HG03103 (cell line): Measurements from ENCODE around the gene RASGEF1C.

ENCODE experiments used
- ATAC-seq: cut with Tn5 transposase; IDR thresholded peaks from one replicate; pipeline ENCODE4 v1.9.1; 2021; ENCODE audit warnings: low read depth; ENCODE audit not compliant: unreplicated experiment

RASGEF1C gene

DNA sequence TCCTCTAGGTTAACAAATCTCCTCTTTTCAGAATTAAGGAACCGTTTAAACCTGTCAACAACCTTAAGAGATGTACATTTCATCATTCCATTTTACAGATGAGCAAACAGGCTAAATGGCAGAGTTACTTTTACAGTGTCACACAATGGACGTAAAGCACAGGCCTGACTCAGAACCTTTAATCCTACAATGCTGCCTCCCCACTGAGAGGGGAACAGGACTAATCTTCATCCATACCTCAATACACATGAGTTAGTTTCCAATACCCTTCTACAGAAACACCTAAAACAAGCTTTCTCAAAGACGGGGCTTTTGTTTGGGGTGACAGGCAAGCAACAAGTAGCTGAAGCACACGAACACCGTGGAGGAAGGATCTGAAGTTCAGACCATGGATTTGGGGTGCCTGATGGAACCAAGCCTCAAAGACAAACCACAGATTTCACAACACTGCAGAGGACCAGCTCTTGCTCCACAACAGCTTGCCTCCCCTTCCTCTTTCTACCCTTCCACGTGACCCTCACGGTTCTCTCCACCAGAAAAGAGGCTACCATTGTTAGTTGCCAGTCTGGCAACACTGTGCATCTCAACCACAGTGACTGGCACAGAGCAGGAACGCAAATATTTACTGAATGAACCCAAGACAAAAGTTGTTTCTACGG, 139.3 kb downstream of the RASGEF1C start:
- ATAC-seq, result no peak

DNA sequence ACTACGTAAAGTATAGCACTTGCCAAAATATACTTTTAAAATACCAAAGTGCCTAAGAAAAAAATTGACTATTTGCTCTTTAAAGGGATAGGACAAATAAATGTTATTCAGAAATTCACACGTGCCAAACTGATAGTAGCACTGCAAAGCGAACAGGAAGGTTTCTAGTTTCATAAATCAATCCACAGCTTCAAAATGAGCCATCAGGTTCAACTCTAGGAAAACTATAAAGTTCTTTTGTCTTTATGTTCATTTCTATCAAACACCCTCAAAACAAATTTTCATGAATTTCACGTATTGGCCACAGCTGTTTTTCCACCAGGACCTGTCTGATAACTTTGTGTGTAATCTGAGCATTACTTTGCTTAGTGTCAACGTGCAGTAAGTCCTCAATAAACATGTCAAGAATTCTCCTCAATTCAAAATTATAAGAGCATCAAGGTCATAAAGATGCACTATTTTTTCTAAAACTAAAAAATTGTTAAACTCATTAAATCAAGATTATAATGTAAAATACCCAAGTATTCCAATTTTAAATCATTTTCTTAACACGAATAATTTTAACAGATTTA, 140.4 kb downstream of the RASGEF1C start:
- no peak for ATAC-seq

GRCh38 chr5:180067986-180068385, 141.0 kb downstream of the RASGEF1C start:
- no peak for ATAC-seq

GRCh38 chr5:180060192-180060591, 148.8 kb downstream of the RASGEF1C start:
- no peak for ATAC-seq

DNA sequence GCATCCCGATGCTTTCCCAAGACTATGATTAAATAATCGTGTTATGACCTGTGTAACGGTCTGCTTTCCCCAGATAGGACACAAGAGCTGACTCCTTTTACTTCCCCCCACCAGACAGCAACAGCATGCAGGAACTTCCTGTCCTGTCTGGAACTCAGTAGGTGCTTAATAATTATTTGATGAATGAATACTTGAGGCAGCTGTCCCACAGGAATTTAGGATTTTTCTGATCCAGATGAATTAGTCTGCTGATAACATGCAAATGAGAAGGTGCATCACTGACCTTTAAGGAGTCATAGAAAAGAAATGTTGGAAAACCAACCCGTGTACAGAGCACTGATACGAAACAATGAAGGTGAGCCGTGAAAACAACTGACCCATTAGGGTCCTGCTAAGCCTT, 149.7 kb downstream of the RASGEF1C start:
- ATAC-seq, result no peak

GRCh38 chr5:180056153-180056552, 152.9 kb downstream of the RASGEF1C start:
- no peak for ATAC-seq

- ATAC-seq, result no peak
These were observed 154.8 kb downstream of the RASGEF1C start for GRCh38 chr5:180054226-180054625.

- no peak for ATAC-seq
These were observed 155.9 kb downstream of the RASGEF1C start for GRCh38 chr5:180053061-180053602.

DNA sequence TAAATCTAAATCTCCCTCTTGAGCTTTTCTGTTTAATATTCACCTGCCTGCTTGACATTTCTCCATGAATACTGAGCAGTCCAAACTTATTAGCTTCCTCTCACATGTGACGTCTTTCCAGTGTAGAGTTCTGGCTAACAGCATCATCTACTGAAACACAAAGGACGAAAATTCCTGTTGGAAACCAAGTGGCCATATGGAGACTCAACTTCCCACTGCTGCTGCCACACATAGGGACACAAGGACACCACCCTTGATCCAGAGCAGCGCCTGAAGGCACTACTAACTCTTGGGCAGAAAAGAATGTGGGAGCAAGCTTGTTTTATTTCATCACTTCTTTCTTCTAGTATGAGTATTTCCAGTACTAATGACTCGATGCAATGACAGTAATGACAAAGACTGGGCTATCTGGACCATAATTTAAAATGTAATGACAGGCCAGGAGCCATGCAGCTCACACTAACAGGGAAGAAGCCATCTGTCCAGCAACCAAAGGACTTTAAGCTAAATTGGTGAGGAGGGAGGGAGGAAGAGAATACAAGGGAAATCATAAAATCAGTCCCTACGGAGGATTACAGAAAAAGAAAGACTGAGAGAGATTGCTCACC, 156.7 kb downstream of the RASGEF1C start:
- ATAC-seq, result no peak
